HL-60/S4 treated with phorbol 12-myristate 13-acetate at 8.2 ng/mL for 4 days and 3 days (cell line): Measurements from ENCODE around the gene EFNA4.

Experiments
- in situ Hi-C: fragments of 300-500 bp; cut with MboI; formaldehyde crosslinking; loops from 2 replicates; pipeline ENCODE4 v1.15.0; 2022; ENCODE audit warnings: low sequenced_read_pairs

EFNA4 gene, protein sequence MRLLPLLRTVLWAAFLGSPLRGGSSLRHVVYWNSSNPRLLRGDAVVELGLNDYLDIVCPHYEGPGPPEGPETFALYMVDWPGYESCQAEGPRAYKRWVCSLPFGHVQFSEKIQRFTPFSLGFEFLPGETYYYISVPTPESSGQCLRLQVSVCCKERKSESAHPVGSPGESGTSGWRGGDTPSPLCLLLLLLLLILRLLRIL

DNA sequence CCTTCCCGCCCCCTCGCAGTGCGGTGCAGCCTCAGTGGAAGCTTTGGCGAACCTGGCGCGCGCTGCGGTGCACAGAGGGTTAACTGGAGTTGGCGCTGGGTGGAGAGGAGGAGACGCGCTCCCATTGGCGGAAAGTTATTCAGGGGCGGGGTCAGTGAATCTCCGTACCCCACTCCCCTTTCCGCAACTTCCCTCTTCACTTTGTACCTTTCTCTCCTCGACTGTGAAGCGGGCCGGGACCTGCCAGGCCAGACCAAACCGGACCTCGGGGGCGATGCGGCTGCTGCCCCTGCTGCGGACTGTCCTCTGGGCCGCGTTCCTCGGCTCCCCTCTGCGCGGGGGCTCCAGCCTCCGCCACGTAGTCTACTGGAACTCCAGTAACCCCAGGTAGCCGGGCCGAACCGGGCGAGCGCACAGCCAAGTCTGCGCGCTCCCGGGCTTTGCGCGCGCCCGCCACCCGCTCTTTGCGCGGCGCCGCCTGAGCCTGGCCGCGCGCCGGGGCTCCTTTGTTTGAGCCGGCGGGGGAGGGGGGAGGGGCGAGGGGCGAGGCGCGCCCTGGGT, at the start of gene EFNA4:
EFNA4 (plus strand) TSS at position 191 of the 561 bp plus-strand sequence; CDS start at position 275, 84 bp downstream.
- in situ Hi-C loops = no loop called here

DNA sequence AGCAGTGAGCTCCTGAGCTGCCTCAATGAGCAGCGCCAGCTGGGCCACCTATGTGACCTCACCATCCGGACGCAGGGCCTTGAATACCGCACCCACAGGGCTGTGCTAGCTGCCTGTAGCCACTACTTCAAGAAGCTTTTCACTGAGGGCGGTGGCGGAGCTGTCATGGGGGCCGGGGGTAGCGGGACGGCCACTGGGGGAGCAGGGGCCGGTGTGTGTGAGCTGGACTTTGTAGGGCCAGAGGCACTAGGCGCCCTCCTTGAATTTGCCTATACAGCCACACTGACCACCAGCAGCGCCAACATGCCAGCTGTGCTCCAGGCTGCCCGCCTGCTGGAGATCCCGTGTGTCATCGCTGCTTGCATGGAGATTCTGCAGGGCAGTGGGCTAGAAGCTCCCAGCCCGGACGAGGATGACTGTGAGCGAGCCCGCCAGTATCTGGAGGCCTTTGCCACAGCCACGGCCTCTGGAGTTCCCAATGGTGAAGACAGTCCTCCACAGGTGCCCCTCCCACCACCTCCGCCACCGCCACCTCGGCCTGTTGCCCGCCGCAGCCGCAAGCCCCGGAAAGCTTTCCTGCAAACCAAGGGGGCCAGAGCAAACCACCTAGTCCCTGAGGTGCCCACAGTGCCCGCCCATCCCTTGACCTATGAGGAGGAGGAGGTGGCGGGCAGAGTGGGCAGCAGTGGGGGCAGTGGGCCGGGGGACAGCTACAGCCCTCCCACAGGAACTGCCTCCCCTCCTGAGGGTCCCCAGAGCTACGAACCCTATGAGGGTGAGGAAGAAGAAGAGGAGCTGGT, 48.6 kb upstream of the EFNA4 start:
- in situ Hi-C loops = no loop called here

DNA sequence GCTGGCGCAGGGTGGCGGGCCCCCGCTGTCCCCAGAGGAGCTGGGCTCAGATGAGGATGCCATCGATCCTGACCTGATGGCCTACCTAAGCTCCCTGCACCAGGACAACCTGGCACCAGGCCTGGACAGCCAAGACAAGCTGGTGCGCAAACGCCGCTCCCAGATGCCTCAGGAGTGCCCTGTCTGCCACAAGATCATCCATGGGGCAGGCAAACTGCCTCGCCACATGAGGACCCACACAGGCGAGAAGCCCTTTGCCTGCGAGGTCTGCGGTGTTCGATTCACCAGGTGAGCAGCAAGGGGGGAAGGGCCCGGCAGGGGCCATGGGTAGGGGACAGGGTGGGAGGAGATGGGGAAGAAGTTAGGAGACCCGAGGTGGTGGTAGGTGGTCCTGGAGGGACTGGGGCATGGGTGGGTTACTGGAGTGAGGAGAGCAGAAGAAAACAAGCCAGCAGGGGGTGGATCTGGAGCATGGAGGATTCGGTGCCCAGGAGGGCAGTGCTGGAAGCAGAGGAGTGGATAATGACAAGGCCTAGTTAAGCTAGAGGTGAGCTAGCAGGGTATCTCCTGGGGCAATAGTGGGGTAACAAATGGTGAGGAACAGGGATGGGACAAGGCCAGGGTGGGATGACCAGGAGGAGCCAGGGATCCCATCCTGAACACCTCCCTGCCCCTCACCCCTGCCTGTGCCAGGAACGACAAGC, 47.9 kb upstream of the EFNA4 start:
- in situ Hi-C loops = no loop called here

DNA sequence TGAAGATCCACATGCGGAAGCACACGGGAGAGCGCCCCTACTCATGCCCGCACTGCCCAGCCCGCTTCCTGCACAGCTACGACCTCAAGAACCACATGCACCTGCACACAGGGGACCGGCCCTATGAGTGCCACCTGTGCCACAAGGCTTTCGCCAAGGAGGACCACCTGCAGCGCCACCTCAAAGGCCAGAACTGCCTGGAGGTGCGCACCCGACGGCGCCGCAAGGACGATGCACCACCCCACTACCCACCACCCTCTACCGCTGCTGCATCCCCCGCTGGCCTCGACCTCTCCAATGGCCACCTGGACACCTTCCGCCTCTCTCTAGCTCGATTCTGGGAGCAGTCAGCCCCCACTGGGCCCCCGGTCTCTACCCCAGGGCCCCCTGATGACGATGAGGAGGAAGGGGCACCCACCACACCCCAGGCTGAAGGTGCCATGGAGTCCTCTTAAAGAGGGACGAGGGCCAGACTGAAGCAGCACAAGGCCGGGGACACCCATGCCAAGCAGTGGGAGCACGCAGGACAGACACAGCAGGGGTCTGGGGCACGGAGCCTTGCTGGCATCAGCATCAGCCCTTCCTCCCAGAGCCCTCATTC, 47.2 kb upstream of the EFNA4 start:
- in situ Hi-C loops = no loop called here

DNA sequence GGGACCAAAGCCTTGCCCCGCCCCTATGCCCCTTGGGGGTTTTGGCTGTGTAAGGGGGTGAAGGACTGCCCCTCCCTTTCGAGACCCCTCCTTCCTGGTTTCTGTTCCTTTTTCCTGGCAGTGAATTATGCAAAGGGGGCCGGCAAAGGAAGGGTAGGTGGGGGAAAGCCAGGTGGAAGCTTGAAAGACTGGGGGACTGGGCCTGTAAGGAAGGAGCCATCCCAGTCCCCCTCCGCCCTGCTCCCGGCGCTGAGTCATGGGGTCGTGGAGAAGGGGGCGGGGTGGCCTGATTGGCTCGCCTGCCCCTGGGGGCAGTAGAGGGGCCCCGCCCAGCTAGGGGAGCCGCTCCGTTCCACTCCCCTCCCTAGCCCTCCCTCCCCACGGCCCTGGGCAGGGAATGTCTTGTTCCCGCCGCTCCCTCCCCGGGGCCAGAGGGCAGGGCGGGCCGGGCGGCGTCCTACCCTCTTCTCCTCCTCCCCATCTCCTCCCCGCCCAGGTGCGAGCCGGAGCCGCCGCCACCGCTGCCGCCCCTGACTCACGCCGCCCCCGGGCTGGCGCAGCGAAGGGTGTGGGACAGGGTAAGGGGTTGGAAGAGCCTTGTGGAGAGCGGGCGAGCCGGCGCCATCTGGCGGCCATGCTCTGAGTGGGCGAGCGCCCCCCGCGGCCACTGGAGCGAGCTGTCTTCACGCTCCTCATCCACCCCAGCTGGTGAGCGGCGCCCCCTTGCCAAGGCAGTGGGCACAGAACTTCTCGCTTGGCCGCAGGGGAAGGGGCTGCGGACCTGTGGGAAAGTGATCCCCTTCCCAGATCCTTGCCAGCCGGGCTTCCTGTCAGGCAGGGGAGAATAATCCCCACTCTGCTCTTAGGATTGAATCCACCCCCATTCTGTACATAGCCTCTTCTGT, 46.2 kb upstream of the EFNA4 start:
- in situ Hi-C loops = no loop called here

DNA sequence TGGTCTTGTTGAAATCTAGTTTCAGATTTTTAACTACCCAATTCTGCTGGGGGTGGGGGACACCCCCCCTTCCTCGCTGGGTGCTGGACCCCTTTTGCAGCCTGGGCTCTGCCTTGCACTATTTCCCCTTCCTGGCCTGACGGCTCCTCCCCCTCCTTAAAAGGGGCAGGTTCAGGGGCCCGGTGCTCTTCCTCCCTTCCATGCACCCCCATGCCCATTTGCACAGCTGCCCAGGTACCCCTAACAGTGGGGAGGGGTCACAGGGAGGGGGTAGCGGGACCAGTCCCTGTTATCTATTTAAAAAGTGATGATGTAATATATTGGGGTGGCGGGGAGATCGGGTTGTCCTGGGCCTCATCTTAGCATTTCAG, 45.6 kb upstream of the EFNA4 start:
- in situ Hi-C loops = no loop called here

DNA sequence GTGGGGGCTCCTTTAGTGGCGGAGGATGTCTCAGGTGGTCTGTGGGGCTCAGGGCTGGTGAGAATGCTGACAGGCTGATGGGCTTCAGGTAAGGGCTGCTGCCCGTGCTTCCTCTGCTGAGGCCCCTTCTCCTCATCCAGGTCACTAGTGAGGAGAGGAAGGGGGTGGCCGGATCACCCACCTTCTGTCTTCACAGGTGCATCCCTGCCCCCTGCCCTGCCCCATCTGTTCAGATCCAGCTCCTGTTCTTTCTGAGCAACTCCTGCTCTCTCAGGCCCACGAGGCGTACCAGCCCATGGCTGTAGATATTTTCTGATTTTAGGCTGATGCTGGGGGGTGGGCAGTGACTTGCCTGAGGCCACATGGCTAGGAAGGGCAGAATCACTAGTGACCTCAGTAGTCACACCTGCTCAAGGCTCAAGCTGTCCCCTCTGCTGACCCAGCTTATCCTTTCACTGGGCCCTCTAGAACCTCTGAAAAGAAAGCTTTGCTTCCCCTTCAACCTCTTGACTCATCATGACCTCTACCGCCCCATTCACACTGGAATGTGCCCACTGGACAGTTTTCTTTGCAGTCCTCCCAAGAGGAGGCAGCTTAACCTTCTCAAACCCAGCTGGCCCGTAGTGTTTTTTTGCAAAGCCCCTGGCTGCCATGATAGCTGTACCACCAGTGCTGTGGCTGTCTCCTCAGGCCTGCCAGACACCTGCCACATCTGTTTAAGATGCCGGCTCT, 44.8 kb upstream of the EFNA4 start:
- in situ Hi-C loops = no loop called here

DNA sequence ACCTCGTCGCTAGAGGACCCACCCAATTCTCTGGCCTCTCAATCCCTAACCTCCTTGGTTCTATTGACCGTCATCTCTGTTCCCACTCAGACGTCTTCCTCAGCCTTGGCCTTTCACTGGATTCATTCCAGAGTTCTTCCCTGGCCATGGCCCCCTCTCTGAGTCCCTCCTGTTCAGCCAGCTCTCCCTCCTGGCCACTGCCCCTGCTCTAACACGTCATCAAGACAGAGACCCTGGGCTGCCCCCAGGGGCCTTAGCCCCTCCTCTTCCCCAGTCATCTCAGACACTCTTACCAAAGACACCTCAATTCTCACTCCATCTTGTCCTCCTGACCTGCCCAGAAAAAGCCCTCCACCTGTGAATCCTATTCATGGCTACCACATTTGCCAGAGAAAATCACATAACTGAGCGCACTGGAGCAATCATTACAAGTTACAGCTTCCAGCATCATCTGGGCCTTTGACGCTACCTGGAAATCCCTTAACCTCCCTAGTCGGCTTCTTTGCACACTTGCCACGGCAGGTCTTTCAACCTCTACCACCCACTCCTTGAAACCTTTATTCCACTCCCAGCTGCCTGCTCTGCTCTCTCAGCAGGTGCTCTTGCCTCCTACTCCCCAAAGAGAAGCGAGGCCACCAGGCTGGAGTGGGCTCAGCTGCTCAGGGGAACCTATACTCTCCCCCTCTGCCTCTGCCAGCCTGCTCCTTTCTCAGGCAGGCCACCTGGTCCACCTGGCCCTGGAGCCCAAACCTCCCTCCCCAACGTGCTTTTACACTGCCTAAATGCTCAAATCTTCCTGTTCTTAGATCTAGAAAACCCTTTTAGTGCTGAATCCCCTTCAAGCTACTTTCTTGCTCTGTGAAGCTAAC, 43.9 kb upstream of the EFNA4 start:
- in situ Hi-C loops = no loop called here

DNA sequence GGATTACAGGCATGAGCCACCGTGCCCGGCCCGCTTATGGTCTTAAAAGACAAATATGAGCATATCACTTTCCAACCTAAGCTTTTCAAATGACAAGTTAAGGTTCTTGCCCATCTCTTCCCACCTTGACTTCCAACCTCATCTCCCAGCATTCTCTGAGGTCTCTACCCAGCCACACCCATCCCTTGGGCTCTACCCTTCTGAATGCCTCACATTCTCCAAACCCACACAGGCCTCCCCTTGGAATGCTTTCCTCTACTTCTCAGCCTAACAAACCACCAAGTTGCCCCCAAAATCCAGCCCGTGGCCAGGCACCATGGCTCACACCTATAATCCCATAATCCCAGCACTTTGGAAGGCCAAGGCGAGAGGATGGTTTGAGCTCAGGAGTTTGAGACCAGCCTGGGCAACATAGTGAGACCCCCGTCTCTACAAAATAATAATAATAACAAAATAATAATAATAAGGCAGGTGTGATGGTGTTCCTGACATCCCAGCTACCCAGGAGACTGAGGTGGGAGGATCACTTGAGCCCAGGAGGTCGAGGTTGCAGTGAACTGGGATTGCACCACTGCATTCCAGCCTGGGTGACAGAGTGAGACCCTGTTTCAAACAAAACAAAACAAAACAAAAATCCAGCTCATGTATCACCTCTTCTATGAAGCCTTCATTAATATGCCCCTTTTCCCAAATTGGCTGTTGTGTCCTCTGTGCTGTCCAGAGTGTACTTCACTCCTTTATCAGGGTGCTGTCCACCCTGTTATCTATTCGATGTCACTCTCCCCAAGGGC, 41.2 kb upstream of the EFNA4 start:
- in situ Hi-C loops = no loop called here

DNA sequence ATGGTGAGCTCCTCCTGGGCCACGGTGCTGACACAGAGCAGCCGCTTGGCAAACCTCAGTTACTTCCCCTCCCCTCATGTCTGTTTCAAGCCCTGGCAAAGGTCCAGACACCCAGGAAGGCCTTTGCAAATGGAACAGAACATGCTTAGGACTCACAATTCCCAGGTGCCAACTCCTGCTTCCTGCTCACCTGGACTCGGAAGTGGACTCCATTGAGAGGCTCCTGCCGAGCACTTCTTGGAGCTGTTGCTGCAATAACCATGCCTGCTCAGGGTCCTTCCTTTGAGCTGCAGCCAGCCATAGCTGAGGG, 40.7 kb upstream of the EFNA4 start:
- in situ Hi-C loops = no loop called here

DNA sequence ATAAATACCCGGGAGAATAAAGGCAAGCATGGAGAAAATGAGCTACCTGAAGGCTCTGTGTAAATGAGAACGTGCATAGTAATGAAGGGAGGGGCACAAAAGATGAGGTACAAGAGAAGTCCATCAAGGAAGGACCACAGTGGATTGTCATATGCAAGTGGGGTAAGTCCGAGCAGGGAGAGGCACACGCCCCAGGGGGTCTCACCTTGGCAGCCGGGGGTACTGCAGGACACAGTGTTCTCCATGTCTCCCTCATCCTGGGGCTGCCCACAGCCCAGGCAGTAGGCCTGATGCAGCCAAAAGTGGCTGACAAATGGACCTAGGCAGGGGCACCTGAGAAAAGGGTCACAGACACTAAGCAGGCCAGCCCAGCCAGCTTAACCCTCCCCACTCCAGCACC, 39.9 kb upstream of the EFNA4 start:
- in situ Hi-C loops = no loop called here

DNA sequence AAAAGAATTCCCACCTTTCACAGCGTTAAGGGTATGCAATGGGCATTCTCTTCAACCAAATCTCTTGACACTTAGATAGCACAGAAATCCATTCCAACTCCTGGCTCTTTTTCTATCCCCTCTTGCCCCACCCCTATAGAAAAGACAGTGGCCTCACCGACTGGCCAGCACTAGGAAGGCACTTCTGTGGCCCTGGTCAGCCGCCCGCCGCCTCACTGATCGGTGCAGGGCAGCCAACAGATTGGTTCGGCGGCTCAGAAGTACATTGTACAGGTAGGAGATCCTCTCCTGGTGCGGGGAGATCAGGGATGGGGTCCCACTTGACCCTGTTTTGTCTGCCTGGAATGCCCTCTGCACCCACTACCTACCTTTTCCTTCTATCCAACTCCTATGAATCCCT, 39.2 kb upstream of the EFNA4 start:
- in situ Hi-C loops = no loop called here

DNA sequence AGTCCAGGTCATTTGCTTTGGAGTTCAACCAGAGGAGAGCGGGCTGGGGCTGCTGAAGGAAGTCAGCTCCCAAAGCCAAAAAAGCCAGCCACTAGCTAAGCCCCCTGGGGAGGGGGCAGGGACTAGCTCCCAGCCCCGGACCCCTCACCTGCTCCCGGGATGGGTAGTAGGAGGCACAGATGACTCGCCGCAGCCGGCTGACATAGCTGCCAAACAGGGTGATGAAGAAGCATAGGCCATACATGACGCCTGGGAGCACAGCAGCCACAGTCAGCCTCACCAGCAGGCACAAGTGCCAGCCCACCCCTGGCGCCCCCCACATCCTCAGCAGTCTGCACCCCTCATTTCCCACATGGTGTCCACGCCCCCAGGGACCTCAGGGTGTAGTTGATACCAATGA, 37.4 kb upstream of the EFNA4 start:
- in situ Hi-C loops = no loop called here

DNA sequence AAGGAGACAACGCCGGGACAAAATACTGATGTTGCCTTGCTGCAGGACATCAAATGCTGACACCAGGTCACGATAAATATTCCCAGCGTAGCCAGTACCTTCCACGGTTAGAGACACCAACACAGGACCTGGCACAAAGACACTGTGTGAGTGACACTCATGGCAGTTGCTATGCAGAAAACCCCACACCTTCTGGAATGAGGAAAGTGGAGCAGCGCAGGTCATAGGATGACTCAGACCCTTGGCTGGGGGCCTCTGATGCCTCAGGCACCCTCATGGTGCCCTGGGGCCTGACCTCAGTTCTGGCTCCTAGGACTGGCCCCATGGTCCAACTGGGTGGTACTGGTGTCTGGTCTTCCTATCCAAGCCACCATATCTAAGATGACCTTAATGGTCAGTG, 37.0 kb upstream of the EFNA4 start:
- in situ Hi-C loops = no loop called here

DNA sequence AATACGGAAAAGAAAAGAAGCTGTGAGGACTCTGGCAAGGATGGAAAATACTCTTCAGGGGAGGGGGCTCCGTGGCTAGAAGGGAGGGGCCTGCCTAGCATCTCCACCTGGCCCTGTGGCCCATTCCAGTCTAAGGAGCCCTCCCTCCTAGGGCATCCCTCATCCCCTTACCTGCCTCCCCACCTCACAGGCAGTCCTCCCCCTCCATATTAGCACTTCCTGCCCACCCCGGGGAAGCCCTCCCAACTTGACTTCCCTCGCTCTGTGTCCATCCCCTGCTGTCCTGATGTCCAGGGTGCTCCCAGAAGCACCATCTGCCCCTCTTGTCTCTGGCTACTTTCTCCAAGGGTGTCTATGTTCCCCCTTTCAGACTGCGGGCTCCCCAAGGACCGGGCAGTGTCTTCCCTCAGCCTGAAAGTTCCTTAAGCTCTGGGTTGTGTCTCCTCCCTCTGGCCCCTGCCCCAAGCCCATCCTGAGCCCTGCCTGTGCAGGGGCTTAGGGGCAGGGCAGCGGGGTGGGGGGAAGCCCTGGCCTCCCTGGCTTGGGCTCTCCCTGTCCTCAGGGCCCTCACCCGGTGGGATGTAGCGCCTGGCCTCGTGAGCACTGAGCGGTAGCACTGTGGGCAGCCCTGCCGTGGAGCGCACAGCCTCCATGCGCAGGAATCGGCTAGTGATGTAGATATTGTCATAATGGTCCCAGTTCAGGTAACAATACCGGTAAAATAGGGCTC, 33.9 kb upstream of the EFNA4 start:
- in situ Hi-C loops = no loop called here

DNA sequence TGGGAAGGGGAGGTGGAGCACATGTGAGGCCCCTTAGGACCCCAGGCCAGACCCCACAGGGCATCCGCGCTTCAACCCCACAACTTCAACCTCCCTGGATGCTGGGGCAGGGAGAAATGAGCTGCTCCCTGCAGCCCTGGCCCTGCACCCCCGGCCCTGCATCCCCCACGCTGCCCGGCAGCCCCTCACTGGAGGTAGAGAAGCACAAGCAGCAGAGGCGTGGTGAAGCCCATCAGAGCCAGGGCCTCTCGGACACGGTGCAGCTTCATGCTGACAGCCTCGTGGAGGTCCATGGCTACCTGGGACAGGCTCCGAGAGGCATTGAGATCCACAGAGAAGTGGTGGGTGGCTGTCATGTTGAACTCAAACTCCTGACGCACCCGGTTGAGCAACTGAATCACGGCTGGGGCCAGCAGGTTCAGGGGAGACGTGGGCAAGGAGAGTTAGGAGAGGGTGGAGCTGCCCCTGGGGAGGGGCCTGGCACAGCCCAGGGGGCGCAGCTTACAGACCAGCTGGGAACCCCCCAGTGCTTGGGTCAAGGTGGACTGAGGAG, 33.2 kb upstream of the EFNA4 start:
- in situ Hi-C loops = no loop called here

DNA sequence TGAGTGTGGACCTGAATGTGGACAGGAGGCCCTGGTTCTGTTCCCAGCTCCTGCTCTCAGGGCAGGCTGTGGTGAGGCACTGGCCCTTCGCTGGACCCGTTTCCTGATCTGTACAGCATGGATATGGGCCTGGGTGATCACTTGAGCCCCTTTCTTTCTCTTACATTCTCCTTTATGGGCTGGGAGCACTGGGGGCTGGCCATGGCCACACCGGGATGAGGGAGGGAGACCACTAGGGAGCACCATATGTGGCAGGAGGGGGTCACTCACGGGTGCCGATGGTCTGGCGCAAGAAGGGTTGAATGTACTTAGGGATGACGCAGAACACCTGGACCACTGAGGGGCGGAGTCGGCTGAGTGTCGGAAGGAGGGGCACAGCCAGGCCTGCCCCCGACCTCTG, 32.6 kb upstream of the EFNA4 start:
- in situ Hi-C loops = no loop called here
